HG02798 (cell line): Measurements from ENCODE around the gene HLA-DPB1.

Source experiments
- ATAC-seq: cut with Tn5 transposase; IDR thresholded peaks from one replicate; pipeline ENCODE4 v1.9.1; 2021; ENCODE audit warnings: mild to moderate bottlenecking; ENCODE audit not compliant: unreplicated experiment, poor library complexity

The HLA-DPB1 gene

GRCh38 chr6:33124525-33124901, 48.7 kb downstream of the HLA-DPB1 start:
- ATAC-seq: no peak

GRCh38 chr6:33124947-33125346, 49.2 kb downstream of the HLA-DPB1 start:
- ATAC-seq: no peak

GRCh38 chr6:33126101-33126714, 50.4 kb downstream of the HLA-DPB1 start:
- no peak for ATAC-seq

GRCh38 chr6:33128318-33128717, 52.5 kb downstream of the HLA-DPB1 start:
- no peak for ATAC-seq

GRCh38 chr6:33132081-33132524, 56.3 kb downstream of the HLA-DPB1 start:
- ATAC-seq: no peak

- ATAC-seq: no peak
These were observed 60.6 kb downstream of the HLA-DPB1 start for GRCh38 chr6:33136310-33136900.
